T47D (cell line): Measurements from ENCODE around the gene HOPX.
A peak's percentile ranks its signal among the peaks of the same experiment; 100 is the strongest.
"Not testable (repeated sequence)": the region's sequence is repeated elsewhere in the genome, so short reads cannot be mapped to it uniquely, and the experiment has no call there.

Experiments used
- DNase-seq, 2 experiments: peaks; one replicate each; pipeline versions ENCODE4 v3.0.0 to v3.0.0-alpha.2; 2011 to 2012; ENCODE audit warnings: low read depth in 1 of 2, low spot score in 1 of 2
- JUND ChIP-seq: IDR thresholded peaks from 2 replicates; pipeline ENCODE4 v1.6.1; 2012; ENCODE audit warnings: low read depth
- in situ Hi-C: cut with HindIII; loops from 2 replicates; pipeline ENCODE4 v1.10.0; 2016; ENCODE audit warnings: low sequenced_read_pairs, low pct_unique_long_range_greater_than_20kb

Gene HOPX

GRCh38 chr4:56681853-56682525 is 893 bp upstream of the HOPX start:
- no peak for TF ChIP-seq JUND
- DNase-seq, result no peak
- in situ Hi-C loops, result no loop called here

DNA sequence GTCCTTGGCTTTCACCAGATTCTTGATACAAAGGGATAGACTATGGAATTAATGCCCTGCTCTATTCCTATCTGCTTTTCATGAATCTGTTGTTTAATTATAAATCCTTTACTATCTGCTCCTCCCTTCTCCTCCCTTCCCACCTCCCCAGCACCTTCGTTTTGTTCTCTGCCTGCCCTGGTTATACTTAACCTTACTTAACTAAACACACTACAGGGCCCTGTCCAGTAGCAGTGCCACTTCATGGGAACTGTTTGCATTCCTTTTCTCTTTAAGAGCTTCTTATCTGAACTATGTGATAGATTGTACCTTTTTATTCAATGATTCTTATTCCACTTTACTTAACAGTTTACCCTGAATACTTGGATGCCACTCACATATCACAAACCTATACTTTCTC is 830 bp downstream of the HOPX start:
- TF ChIP-seq JUND, result no peak
- DNase-seq, result no peak
- in situ Hi-C loops, result no loop called here

DNA sequence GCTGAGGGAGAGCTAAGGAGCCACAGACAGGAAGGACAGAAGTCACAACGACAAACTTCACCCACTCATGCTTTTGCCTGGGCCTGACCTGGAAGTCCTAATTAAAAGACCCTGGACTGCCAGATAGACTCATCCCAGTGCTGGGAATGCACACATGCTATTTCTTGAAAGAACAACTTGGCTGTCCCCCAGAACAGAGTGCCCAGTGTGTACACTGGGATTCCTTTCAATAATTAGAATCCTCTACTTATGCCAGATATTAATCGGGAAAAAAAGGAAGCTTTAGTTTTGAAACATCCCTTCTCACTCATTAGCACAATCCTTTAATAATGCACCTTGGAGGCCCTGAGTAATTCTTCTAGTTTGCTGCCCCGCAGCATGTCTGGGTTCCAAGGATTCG is 3.4 kb downstream of the HOPX start:
- no peak for TF ChIP-seq JUND
- DNase-seq, result no peak
- in situ Hi-C loops, result no loop called here

- TF ChIP-seq JUND, result no peak
- in situ Hi-C loops, result no loop called here
- DNase-seq, result no peak
Measured at GRCh38 chr4:56674984-56675383, 6.1 kb downstream of the HOPX start.

GRCh38 chr4:56671860-56672259 is 9.2 kb downstream of the HOPX start:
- DNase-seq, result no peak
- TF ChIP-seq JUND, result no peak
- in situ Hi-C loops, result no loop called here

GRCh38 chr4:56671373-56671772 is 9.7 kb downstream of the HOPX start:
- no peak for DNase-seq
- no peak for TF ChIP-seq JUND
- in situ Hi-C loops, result no loop called here

DNA sequence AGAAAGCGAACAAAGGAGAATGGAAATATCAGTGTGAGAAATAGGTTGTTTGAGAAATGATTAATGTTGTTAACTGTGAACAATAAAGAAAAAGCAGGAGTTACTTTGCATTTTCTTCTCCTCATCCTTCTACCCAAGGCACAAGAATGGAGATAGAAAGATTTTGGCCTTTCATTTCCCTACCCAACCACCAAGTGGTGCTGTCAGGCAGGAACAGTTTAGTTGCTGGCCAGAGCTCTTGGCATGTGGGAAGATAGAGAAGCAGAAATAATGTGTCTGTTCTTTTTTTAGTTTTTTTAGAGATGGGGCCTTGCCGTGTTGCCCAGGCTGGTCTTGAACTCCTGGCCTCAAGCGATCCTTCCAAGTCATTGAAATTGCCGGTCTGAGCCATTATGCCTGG is 12.8 kb downstream of the HOPX start:
- DNase-seq, result peak in 1 of 2 experiments; percentile 44
- in situ Hi-C loops, result no loop called here
- TF ChIP-seq JUND, result no peak

- DNase-seq, in situ Hi-C loops: not testable (repeated sequence)
Measured at GRCh38 chr4:56667396-56667795, 13.7 kb downstream of the HOPX start.

GRCh38 chr4:56666279-56666678 is 14.8 kb downstream of the HOPX start:
- DNase-seq, result no peak
- TF ChIP-seq JUND, result no peak
- in situ Hi-C loops, result no loop called here

DNA sequence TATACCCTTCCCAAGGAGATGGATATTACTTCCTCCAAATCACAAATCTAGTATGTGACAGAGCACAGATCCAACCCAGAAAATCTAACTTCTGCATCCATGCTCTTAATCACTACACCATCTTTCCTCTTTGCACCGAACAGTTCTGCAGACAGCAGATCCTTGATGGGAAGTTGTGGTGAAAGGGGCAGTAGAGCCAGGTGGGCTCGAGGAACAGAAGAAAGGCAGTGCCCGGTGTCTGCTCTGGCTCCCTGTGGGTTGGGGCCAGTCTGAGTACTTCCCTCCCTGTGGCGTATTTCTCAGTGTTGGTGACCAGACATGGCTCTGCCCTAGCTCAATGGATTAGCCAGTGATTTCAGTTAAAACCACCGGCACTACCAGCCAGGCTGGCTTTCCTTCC is 15.3 kb downstream of the HOPX start:
- in situ Hi-C loops, result no loop called here
- no peak for TF ChIP-seq JUND
- DNase-seq, result no peak

- no peak for DNase-seq
- TF ChIP-seq JUND, result no peak
- in situ Hi-C loops, result no loop called here
Measured at GRCh38 chr4:56662782-56663468, 18.2 kb downstream of the HOPX start.

DNA sequence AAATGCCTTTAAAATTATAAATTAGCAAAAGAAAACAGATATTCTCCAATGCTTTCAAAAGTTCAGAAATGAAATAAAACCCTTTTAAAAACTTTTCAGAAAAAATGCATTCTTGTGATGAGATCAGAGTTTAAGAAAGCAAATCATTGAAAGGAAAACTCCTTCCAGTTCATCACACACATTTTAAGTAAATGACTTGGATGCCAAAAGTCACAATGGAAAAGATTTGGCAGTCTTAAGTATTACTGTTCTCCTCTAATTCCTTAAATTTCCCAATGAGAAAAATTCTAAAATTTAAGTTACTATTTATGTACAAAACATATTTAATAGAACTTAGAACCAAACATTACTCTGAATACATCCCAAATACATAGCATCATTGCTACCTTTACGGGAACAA is 21.1 kb downstream of the HOPX start:
- no peak for TF ChIP-seq JUND
- in situ Hi-C loops, result no loop called here
- no peak for DNase-seq

GRCh38 chr4:56658528-56658927 is 22.6 kb downstream of the HOPX start:
- no peak for TF ChIP-seq JUND
- in situ Hi-C loops, result no loop called here
- DNase-seq, result no peak

DNA sequence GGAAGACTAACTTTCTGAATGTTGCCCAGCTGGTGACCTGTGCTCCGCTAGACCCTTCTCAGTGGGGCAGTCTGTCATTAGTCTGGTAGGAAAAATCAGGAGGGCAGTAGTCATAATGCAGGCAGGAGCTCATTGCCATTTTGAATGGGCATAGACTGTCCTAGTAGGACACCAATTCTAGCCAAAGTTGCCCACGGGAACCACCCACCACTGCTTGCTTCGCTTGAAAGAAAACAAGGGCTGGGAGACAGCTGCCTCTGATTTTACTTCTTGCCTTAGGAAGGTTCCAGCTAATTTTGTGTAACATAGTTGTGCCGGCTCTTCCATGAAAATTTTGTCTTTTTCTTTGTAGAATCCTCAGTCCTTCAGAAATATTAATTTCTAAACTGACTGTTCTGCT is 23.3 kb downstream of the HOPX start:
- in situ Hi-C loops, result no loop called here
- no peak for TF ChIP-seq JUND
- DNase-seq, result no peak
